Subcutaneous abdominal adipose tissue (tissue), 5 donors: Measurements from ENCODE around the gene CKMT1B.
"Not testable (repeated sequence)": the region's sequence is repeated elsewhere in the genome, so short reads cannot be mapped to it uniquely, and the experiment has no call there.

Source experiments
- H3K27ac ChIP-seq: one replicate; pipeline ENCODE4 v1.7.0; 2013; ENCODE audit warnings: low read depth, mild to moderate bottlenecking, inconsistent platforms, low read length, moderate library complexity
- H3K27me3 ChIP-seq, 5 donors: one replicate each; pipeline ENCODE4 v1.7.0; 2013; ENCODE audit warnings: low read length in 5 of 5, inconsistent platforms in 1 of 5; ENCODE audit not compliant: control insufficient read depth in 5 of 5, insufficient read depth in 4 of 5
- H3K36me3 ChIP-seq, 5 donors: one replicate each; pipeline ENCODE4 v1.7.0; 2013; ENCODE audit warnings: low read length in 5 of 5; ENCODE audit not compliant: control insufficient read depth in 5 of 5, insufficient read depth in 5 of 5
- H3K4me1 ChIP-seq, 5 donors: one replicate each; pipeline ENCODE4 v1.7.0; 2013; ENCODE audit warnings: low read length in 5 of 5, mild to moderate bottlenecking in 3 of 5, moderate library complexity in 1 of 5; ENCODE audit not compliant: control insufficient read depth in 5 of 5, insufficient read depth in 5 of 5
- H3K4me3 ChIP-seq, 5 donors: one replicate each; pipeline ENCODE4 v1.7.0; 2013; ENCODE audit warnings: low read length in 5 of 5, low read depth in 1 of 5
- H3K9ac ChIP-seq, 5 donors: one replicate each; pipeline ENCODE4 v1.7.0; 2013; ENCODE audit warnings: low read length in 5 of 5, mild to moderate bottlenecking in 4 of 5, moderate library complexity in 3 of 5
- H3K9me3 ChIP-seq, 5 donors: one replicate each; pipeline ENCODE4 v1.7.0; 2013; ENCODE audit warnings: low read length in 5 of 5; ENCODE audit not compliant: control insufficient read depth in 5 of 5
- donor health status: healthy.
- donor health status: healthy.
- donor health status: healthy.
- donor health status: healthy.
- donor health status: healthy.

The CKMT1B gene

GRCh38 chr15:43626937-43627336, 33.1 kb downstream of the CKMT1B start:
- not testable (repeated sequence) for H3K4me3 ChIP-seq, H3K27me3 ChIP-seq, H3K9me3 ChIP-seq, H3K27ac ChIP-seq, H3K36me3 ChIP-seq, H3K9ac ChIP-seq, H3K4me1 ChIP-seq

DNA sequence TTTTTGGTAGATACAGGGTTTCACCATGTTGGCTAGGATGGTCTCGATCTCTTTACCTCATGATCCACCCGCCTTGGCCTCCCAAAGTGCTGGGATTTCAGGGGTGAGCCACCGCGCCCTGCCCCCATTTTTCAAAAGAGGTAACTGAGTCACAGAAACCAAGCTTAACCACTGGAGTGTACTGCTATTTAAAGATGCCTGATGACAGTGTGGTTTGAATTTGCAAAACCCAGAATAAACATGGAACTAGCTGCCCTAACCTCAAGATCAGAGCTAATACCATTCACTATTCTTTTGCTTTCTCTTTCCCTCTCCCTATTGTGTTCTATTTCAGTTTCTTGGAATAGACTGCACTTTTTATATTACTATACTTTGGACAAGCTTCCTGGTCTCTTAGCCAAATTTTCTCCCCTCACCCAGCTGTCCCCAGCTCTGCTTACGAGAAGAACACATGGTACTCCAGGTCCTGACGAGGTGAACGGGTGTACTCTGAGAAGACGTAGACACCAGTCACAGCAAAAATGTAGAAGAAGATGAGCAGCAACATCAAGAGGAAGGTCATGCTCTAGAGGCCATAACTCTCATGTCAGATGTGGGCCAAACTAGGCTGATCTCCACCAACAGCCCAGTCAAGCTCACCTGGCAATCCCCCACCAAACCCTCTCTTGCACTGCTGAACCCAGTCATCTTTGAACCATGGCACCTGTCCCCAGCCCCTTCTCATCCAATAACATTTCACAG, 44.8 kb downstream of the CKMT1B start:
- H3K4me1 ChIP-seq, H3K4me3 ChIP-seq, H3K27ac ChIP-seq, H3K9ac ChIP-seq, H3K36me3 ChIP-seq, H3K9me3 ChIP-seq, H3K27me3 ChIP-seq: not testable (repeated sequence)
